H9 (cell line): Measurements from ENCODE around the gene LUZP4. TPM values are rescaled to one million over a fixed set of nuclear protein-coding genes. Genes with fewer than 3 reads are reported as not detected.

Experiments
- DNase-seq: peaks from one replicate; pipeline ENCODE4 v3.0.0-alpha.2; 2017
- H2AFZ ChIP-seq: one replicate; pipeline ENCODE4 v1.6.1; 2013; ENCODE audit warnings: mild to moderate bottlenecking, low read length, control low read depth, moderate library complexity
- H2AK5ac ChIP-seq: 2 replicates; pipeline ENCODE4 v1.6.1; 2013; ENCODE audit warnings: low read length, control low read depth, mixed read lengths; ENCODE audit not compliant: insufficient read length
- H2BK120ac ChIP-seq: one replicate; pipeline ENCODE4 v1.6.1; 2013; ENCODE audit warnings: low read depth, mild to moderate bottlenecking, low read length, control low read depth, inconsistent platforms; ENCODE audit not compliant: poor library complexity, severe bottlenecking
- H2BK12ac ChIP-seq: 2 replicates; pipeline ENCODE4 v1.6.1; 2013; ENCODE audit warnings: low read length, control low read depth, mixed read lengths, low read depth; ENCODE audit not compliant: insufficient read length
- H2BK15ac ChIP-seq: 2 replicates; pipeline ENCODE4 v1.6.1; 2013; ENCODE audit warnings: low read depth, low read length, control low read depth
- H2BK20ac ChIP-seq: one replicate; pipeline ENCODE4 v1.6.1; 2013; ENCODE audit warnings: low read depth, mild to moderate bottlenecking, low read length, control low read depth, inconsistent platforms; ENCODE audit not compliant: poor library complexity, severe bottlenecking
- H2BK5ac ChIP-seq: 2 replicates; pipeline ENCODE4 v1.6.1; 2013; ENCODE audit warnings: low read length, control low read depth, mixed read lengths; ENCODE audit not compliant: insufficient read length
- H3K14ac ChIP-seq: 2 replicates; pipeline ENCODE4 v1.6.1; 2013; ENCODE audit warnings: low read length, control low read depth; ENCODE audit not compliant: insufficient read depth
- H3K18ac ChIP-seq: 2 replicates; pipeline ENCODE4 v1.6.1; 2013; ENCODE audit warnings: low read depth, mild to moderate bottlenecking, mixed read lengths, low read length, control low read depth; ENCODE audit not compliant: insufficient read length
- H3K23ac ChIP-seq: 2 replicates; pipeline ENCODE4 v1.6.1; 2013; ENCODE audit warnings: low read length, control low read depth, mixed read lengths, low read depth; ENCODE audit not compliant: insufficient read length
- H3K23me2 ChIP-seq: 2 replicates; pipeline ENCODE4 v1.6.1; 2013; ENCODE audit warnings: low read depth, mild to moderate bottlenecking, mixed read lengths, low read length, control low read depth; ENCODE audit not compliant: insufficient read length, poor library complexity, severe bottlenecking
- H3K27ac ChIP-seq: 2 replicates; pipeline ENCODE4 v1.5.1; 2013; ENCODE audit warnings: low read length, control low read depth, mixed read lengths, low read depth; ENCODE audit not compliant: insufficient read length
- H3K27me3 ChIP-seq: 2 replicates; pipeline ENCODE4 v1.6.1; 2013; ENCODE audit warnings: low read length, control low read depth, inconsistent platforms; ENCODE audit not compliant: insufficient read depth
- H3K4ac ChIP-seq: 2 replicates; pipeline ENCODE4 v1.6.1; 2013; ENCODE audit warnings: low read depth, mild to moderate bottlenecking, control low read depth, inconsistent platforms, low read length, moderate library complexity
- H3K4me1 ChIP-seq: 2 replicates; pipeline ENCODE4 v1.6.1; 2013; ENCODE audit warnings: low read length, control low read depth, inconsistent platforms; ENCODE audit not compliant: insufficient read depth
- H3K4me2 ChIP-seq: 2 replicates; pipeline ENCODE4 v1.6.1; 2013; ENCODE audit warnings: low read length, control low read depth, mixed read lengths; ENCODE audit not compliant: insufficient read length, insufficient read depth
- H3K56ac ChIP-seq: 2 replicates; pipeline ENCODE4 v1.6.1; 2013; ENCODE audit warnings: low read depth, mild to moderate bottlenecking, mixed read lengths, low read length, control low read depth; ENCODE audit not compliant: insufficient read length
- H3K79me1 ChIP-seq: 2 replicates; pipeline ENCODE4 v1.6.1; 2013; ENCODE audit warnings: low read depth, mild to moderate bottlenecking, moderate library complexity, low read length, control low read depth, inconsistent platforms; ENCODE audit not compliant: insufficient read depth, poor library complexity, severe bottlenecking
- H3K79me2 ChIP-seq: 2 replicates; pipeline ENCODE4 v1.6.1; 2013; ENCODE audit warnings: low read length, control low read depth, inconsistent platforms; ENCODE audit not compliant: insufficient read depth
- H3K9ac ChIP-seq: 2 replicates; pipeline ENCODE4 v1.6.1; 2013; ENCODE audit warnings: low read length, control low read depth, mixed read lengths; ENCODE audit not compliant: insufficient read length; ENCODE audit errors: extremely low read depth
- H3K9me3 ChIP-seq: one replicate; pipeline ENCODE4 v1.6.1; 2013; ENCODE audit warnings: low read depth, low read length, inconsistent platforms; ENCODE audit not compliant: control insufficient read depth
- H3T11ph ChIP-seq: one replicate; pipeline ENCODE4 v1.6.1; 2013; ENCODE audit warnings: mild to moderate bottlenecking, low read length, control low read depth, inconsistent platforms
- H4K20me1 ChIP-seq: one replicate; pipeline ENCODE4 v1.6.1; 2013; ENCODE audit not compliant: control insufficient read depth, insufficient read length, insufficient read depth
- H4K5ac ChIP-seq: 2 replicates; pipeline ENCODE4 v1.6.1; 2013; ENCODE audit warnings: low read depth, mild to moderate bottlenecking, mixed read lengths, low read length, control low read depth; ENCODE audit not compliant: insufficient read length
- H4K8ac ChIP-seq: replicated peaks from 2 replicates; pipeline ENCODE4 v1.6.1; 2013; ENCODE audit warnings: low read length, control low read depth, mixed read lengths, low read depth; ENCODE audit not compliant: insufficient read length
- H4K91ac ChIP-seq: 2 replicates; pipeline ENCODE4 v1.6.1; 2013; ENCODE audit warnings: low read depth, mild to moderate bottlenecking, moderate library complexity, mixed read lengths, low read length, control low read depth; ENCODE audit not compliant: insufficient read length
- H3K27ac Mint-ChIP-seq, 3 experiments: 2 replicates in 2 of 3; 3 replicates in 1 of 3; pipeline ENCODE4 v1.8.0; 2020 to 2021; ENCODE audit warnings: mixed read lengths in 3 of 3, mild to moderate bottlenecking in 1 of 3, moderate library complexity in 1 of 3
- H3K27me3 Mint-ChIP-seq: 2 replicates; pipeline ENCODE4 v1.8.0; 2021; ENCODE audit warnings: low read depth, mild to moderate bottlenecking, moderate library complexity, mixed read lengths
- H3K36me3 Mint-ChIP-seq, 3 experiments: 2 replicates in 2 of 3; 3 replicates in 1 of 3; pipeline ENCODE4 v1.8.0; 2020 to 2021; ENCODE audit warnings: low read depth in 3 of 3, mixed read lengths in 3 of 3; ENCODE audit not compliant: insufficient read depth in 1 of 3
- H3K4me1 Mint-ChIP-seq, 2 experiments: 2 replicates each; pipeline ENCODE4 v1.8.0; 2020; ENCODE audit warnings: mixed read lengths in 2 of 2
- H3K4me3 Mint-ChIP-seq, 2 experiments: 2 replicates in 1 of 2; 3 replicates in 1 of 2; pipeline ENCODE4 v1.8.0; 2020 to 2021; ENCODE audit warnings: mild to moderate bottlenecking in 2 of 2, mixed read lengths in 2 of 2, moderate library complexity in 1 of 2
- H3K9me3 Mint-ChIP-seq, 2 experiments: 2 replicates in 1 of 2; 3 replicates in 1 of 2; pipeline ENCODE4 v1.8.0; 2020; ENCODE audit warnings: mild to moderate bottlenecking in 2 of 2, mixed read lengths in 2 of 2, moderate library complexity in 1 of 2
- total RNA-seq: library from RNA; stranded (reverse); gene quantifications from 2 replicates; pipeline ENCODE4 v1.2.1, GENCODE V29; 2021
- TF ChIP-seq, protein P1 (sequence below): fragments of 200-600 bp; sonication (generic); conservative IDR thresholded peaks from 3 replicates; pipeline ENCODE4 v1.8.0; 2021; ENCODE audit warnings: antibody characterized with exemption, mild to moderate bottlenecking

Gene LUZP4
- total RNA-seq, 1 experiment from 2014 or later, result not detected

DNA sequence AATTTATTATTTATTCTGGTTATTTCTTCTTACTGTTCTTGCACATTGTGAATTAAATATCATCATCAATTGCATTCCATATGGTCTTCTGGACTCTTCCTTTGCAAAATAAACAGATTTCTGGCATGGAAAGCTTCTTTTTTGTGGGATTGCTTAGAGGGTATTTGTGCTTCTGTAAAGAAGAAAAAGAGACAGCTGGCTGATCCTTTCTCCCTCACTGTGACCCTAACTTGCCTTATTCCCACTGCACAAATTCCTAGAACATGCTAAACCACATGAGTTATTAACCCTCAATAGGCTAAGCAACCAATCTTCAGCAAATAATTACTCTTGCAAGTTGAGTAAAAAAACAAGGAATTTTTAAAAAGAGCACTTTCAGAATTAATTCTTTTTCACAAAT is 31.8 kb upstream of the LUZP4 start:
- TF ChIP-seq, protein P1, sequence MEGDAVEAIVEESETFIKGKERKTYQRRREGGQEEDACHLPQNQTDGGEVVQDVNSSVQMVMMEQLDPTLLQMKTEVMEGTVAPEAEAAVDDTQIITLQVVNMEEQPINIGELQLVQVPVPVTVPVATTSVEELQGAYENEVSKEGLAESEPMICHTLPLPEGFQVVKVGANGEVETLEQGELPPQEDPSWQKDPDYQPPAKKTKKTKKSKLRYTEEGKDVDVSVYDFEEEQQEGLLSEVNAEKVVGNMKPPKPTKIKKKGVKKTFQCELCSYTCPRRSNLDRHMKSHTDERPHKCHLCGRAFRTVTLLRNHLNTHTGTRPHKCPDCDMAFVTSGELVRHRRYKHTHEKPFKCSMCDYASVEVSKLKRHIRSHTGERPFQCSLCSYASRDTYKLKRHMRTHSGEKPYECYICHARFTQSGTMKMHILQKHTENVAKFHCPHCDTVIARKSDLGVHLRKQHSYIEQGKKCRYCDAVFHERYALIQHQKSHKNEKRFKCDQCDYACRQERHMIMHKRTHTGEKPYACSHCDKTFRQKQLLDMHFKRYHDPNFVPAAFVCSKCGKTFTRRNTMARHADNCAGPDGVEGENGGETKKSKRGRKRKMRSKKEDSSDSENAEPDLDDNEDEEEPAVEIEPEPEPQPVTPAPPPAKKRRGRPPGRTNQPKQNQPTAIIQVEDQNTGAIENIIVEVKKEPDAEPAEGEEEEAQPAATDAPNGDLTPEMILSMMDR, result no peak
- no peak overlapping the region for H3K14ac ChIP-seq
- H3K4me2 ChIP-seq, result no peak overlapping the region
- no peaks in the 10 kb centered on the region for H3K23me2 ChIP-seq
- H4K5ac ChIP-seq, result no peak overlapping the region
- no peak overlapping the region for H2AK5ac ChIP-seq
- H2BK120ac ChIP-seq, result no peak overlapping the region
- no peak overlapping the region for H3K18ac ChIP-seq
- no peak overlapping the region for H3T11ph ChIP-seq
- no peak overlapping the region for H2BK15ac ChIP-seq
- no peaks in the 10 kb centered on the region for H3K9me3 Mint-ChIP-seq
- no peak overlapping the region for H2BK5ac ChIP-seq
- H3K9ac ChIP-seq, result no peak overlapping the region
- H3K27ac Mint-ChIP-seq, result no peak overlapping the region
- no peaks in the 10 kb centered on the region for H3K9me3 ChIP-seq
- H3K4me1 Mint-ChIP-seq, result peaks cover 0 to 4% of the 10 kb centered on the region in 2 experiments; a peak in 1 of 4 replicates
- no peak overlapping the region for H4K91ac ChIP-seq
- no peaks in the 10 kb centered on the region for H3K27me3 ChIP-seq
- H3K79me2 ChIP-seq, result no peaks in the 10 kb centered on the region
- H2BK12ac ChIP-seq, result no peak overlapping the region
- H3K79me1 ChIP-seq, result no peaks in the 10 kb centered on the region
- no peaks in the 10 kb centered on the region for H3K4me1 ChIP-seq
- H3K36me3 Mint-ChIP-seq, result no peaks in the 10 kb centered on the region
- no peak overlapping the region for H2BK20ac ChIP-seq
- H4K8ac ChIP-seq, result no peak overlapping the region
- no peak overlapping the region for H3K23ac ChIP-seq
- no peak overlapping the region for H3K4ac ChIP-seq
- H3K27ac ChIP-seq, result no peak overlapping the region
- DNase-seq, result no peak
- no peak overlapping the region for H2AFZ ChIP-seq
- H4K20me1 ChIP-seq, result no peaks in the 10 kb centered on the region
- H3K27me3 Mint-ChIP-seq, result peaks cover 12% of the 10 kb centered on the region
- no peak overlapping the region for H3K4me3 Mint-ChIP-seq
- H3K56ac ChIP-seq, result no peak overlapping the region
